Measurements from ENCODE around the gene SATB1. TPM values are rescaled to one million over a fixed set of nuclear protein-coding genes. Genes with fewer than 3 reads are reported as not detected.

Gene SATB1
- total and polyA plus RNA-seq, 11 donors, result 16.5 to 63.4 (median 41.3) TPM

- DNase-seq (no peak), ATAC-seq (no peak)
- Histone ChIP-seq H3K4me1 (peaks cover 0 to 16% (median 2%) of the 10 kb centered on the region in 12 donors), H3K9me3 (no peaks in the 10 kb centered on the region), H3K36me3 (peaks cover 0 to 95% (median 42%) of the 10 kb centered on the region in 9 donors), H3K27me3 (no peaks in the 10 kb centered on the region), H3K4me3 (no peak overlapping the region), H3K27ac (no peak overlapping the region)
- WGBS, 4 donors, result 87 to 93% (median 91%) methylated on average over 3 of the region's 3 CpGs
- intact Hi-C loops (cut with DNase I), result no loop called here
- TF ChIP-seq CTCF (IDR thresholded peaks at IDR 0.05), result no peak
- no peak for TF ChIP-seq POLR2A (IDR thresholded peaks at IDR 0.05)
Measured at GRCh38 chr3:18415839-18416238, 9.3 kb downstream of the SATB1 start.

GRCh38 chr3:18415167-18415566, 10.0 kb downstream of the SATB1 start:
- TF ChIP-seq POLR2A (IDR thresholded peaks at IDR 0.05) (no peak), CTCF (IDR thresholded peaks at IDR 0.05) (no peak)
- 96 to 97% (median 97%) methylated on average over 9 of the region's 9 CpGs for WGBS, 4 donors
- ATAC-seq (no peak), DNase-seq (no peak)
- Histone ChIP-seq H3K27ac (no peak overlapping the region), H3K36me3 (peaks cover 0 to 96% (median 38%) of the 10 kb centered on the region in 9 donors), H3K4me3 (no peak overlapping the region), H3K4me1 (peaks cover 0 to 16% (median 2%) of the 10 kb centered on the region in 12 donors), H3K27me3 (no peaks in the 10 kb centered on the region), H3K9me3 (no peaks in the 10 kb centered on the region)
- intact Hi-C loops (cut with DNase I), result no loop called here

GRCh38 chr3:18412684-18413083, 12.5 kb downstream of the SATB1 start:
- Histone ChIP-seq H3K36me3 (peaks cover 0 to 84% (median 38%) of the 10 kb centered on the region in 9 donors), H3K4me1 (peaks cover 0 to under 1% (median 0%) of the 10 kb centered on the region in 12 donors), H3K4me3 (no peak overlapping the region), H3K27ac (no peak overlapping the region), H3K27me3 (no peaks in the 10 kb centered on the region), H3K9me3 (no peaks in the 10 kb centered on the region)
- intact Hi-C loops (cut with DNase I), result no loop called here
- no peak for TF ChIP-seq CTCF (IDR thresholded peaks at IDR 0.05)
- ATAC-seq, result no peak
- no peak for DNase-seq

- H3K9me3 ChIP-seq, result no peaks in the 10 kb centered on the region
- peaks cover 0 to 77% (median 31%) of the 10 kb centered on the region in 9 donors for H3K36me3 ChIP-seq
Measured at GRCh38 chr3:18411541-18411940, 13.6 kb downstream of the SATB1 start.

More at GRCh38 chr3:18411541-18411940, 13.6 kb downstream of the SATB1 start:
- no peaks in the 10 kb centered on the region for H3K4me1 ChIP-seq
- intact Hi-C loops (cut with DNase I), result no loop called here
- H3K27me3 ChIP-seq, result no peaks in the 10 kb centered on the region
- DNase-seq (no peak), ATAC-seq (no peak)
- TF ChIP-seq POLR2A (IDR thresholded peaks at IDR 0.05) (no peak), CTCF (IDR thresholded peaks at IDR 0.05) (no peak)
- no peak overlapping the region for H3K4me3 ChIP-seq
- WGBS, 4 donors, result 87 to 92% (median 87%) methylated on average over 2 of the region's 2 CpGs
- H3K27ac ChIP-seq, result no peak overlapping the region
